Activated T-helper 17 cell treated with anti-CD3 and anti-CD28 coated beads, Interleukin-2, amount 50 U/mL, for 72 hours (primary cell): ENCODE data around the gene TMEM175. TPM values are rescaled to one million over a fixed set of nuclear protein-coding genes. Genes with fewer than 3 reads are reported as not detected.
"Not testable (repeated sequence)": the region's sequence is repeated elsewhere in the genome, so short reads cannot be mapped to it uniquely, and the experiment has no call there.

ENCODE experiments used
- ATAC-seq: fragments of 150-1000 bp; cut with Tn5 transposase; replicated peaks from 2 replicates; pipeline ENCODE4 v1.10.0; 2021; ENCODE audit warnings: mild to moderate bottlenecking, moderate library complexity
- H3K27ac Mint-ChIP-seq: one replicate; pipeline ENCODE4 v1.8.0; 2022; ENCODE audit warnings: mixed read lengths
- H3K27me3 Mint-ChIP-seq: one replicate; pipeline ENCODE4 v1.8.0; 2022; ENCODE audit warnings: mixed read lengths
- H3K36me3 Mint-ChIP-seq: one replicate; pipeline ENCODE4 v1.8.0; 2022; ENCODE audit warnings: low read depth, mild to moderate bottlenecking, mixed read lengths
- H3K4me1 Mint-ChIP-seq: one replicate; pipeline ENCODE4 v1.8.0; 2022; ENCODE audit warnings: mixed read lengths
- H3K4me3 Mint-ChIP-seq: one replicate; pipeline ENCODE4 v1.8.0; 2022; ENCODE audit warnings: mild to moderate bottlenecking, mixed read lengths
- H3K9me3 Mint-ChIP-seq: one replicate; pipeline ENCODE4 v1.8.0; 2022; ENCODE audit warnings: mixed read lengths
- total RNA-seq, 2 donors: library from RNA; stranded (reverse); gene quantifications; one replicate each; pipeline ENCODE4 v1.2.3, GENCODE V29; 2022

TMEM175 gene
- total RNA-seq, 2 donors from 2014 or later: 6.5 to 10.0 TPM

DNA sequence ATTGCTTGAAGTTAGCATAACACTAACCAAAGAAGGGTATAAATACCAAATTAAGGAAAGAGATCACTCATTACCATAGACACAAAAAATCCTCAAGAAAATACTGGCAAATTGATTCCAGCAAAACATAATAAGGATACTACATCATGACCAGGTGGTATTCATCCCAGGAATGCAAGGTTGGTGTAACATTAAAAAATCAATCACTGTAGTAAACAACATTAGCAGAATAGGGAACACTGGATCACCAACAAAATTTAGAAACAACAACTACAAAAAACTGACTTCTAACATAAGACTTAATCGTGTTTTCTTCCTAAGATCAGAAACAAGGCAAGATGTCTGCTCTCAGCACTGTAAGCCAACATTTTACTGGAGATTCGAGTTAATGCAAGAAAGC, 14.3 kb upstream of the TMEM175 start:
- H3K4me1 Mint-ChIP-seq: peaks cover 45% of the 10 kb centered on the region
- H3K27ac Mint-ChIP-seq: peak overlapping the region; percentile 41

DNA sequence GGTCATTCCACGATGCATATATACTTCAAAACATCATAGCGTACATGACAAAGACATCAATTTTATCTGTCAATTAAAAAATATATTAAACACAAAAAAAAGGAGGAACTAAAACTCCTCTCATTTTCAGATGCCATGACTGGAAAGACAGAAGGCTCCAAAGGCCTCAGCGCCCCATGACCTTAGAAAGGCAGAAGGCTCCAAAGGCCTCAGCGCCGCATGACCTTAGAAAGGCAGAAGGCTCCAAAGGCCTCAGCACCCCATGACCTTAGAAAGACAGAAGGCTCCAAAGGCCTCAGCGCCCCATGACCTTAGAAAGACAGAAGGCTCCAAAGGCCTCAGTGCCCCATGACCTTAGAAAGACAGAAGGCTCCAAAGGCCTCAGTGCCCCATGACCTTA, 13.7 kb upstream of the TMEM175 start:
- Mint-ChIP-seq H3K4me1 (peaks cover 46% of the 10 kb centered on the region), H3K36me3 (peaks cover 24% of the 10 kb centered on the region), H3K27ac (peak overlapping the region; percentile 41)
- not testable (repeated sequence) for ATAC-seq, H3K4me3 Mint-ChIP-seq, H3K9me3 Mint-ChIP-seq, H3K27me3 Mint-ChIP-seq

More for the DNA sequence above, 14.3 kb upstream of the TMEM175 start:
- ATAC-seq: no peak
- H3K36me3 Mint-ChIP-seq: peaks cover 24% of the 10 kb centered on the region
- peaks cover 4% of the 10 kb centered on the region for H3K9me3 Mint-ChIP-seq
- no peaks in the 10 kb centered on the region for H3K27me3 Mint-ChIP-seq
- H3K4me3 Mint-ChIP-seq: no peak overlapping the region

DNA sequence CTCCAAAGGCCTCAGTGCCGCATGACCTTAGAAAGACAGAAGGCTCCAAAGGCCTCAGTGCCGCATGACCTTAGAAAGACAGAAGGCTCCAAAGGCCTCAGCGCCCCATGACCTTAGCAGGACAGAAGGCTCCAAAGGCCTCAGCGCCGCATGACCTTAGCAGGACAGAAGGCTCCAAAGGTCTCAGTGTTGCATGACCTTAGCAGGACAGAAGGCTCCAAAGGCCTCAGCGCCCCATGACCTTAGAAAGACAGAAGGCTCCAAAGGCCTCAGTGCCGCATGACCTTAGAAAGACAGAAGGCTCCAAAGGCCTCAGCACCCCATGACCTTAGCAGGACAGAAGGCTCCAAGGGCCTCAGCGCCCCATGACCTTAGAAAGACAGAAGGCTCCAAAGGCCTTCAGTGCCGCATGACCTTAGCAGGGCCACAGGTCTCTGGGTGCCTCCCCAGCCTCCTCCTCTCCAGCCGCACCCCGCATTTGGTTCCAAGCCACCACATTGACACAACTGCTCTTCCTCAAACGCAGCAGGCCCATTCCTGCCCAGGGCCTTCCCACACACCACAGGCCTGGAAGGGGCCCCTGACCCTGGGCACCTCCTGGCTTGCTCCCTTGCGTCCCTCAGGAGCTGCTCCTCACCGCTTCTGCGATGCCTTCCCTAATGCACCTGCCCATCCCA, 13.1 kb upstream of the TMEM175 start:
- H3K27me3 Mint-ChIP-seq, H3K9me3 Mint-ChIP-seq, ATAC-seq, H3K4me3 Mint-ChIP-seq: not testable (repeated sequence)
- peaks cover 48% of the 10 kb centered on the region for H3K4me1 Mint-ChIP-seq
- peaks cover 24% of the 10 kb centered on the region for H3K36me3 Mint-ChIP-seq
- peak overlapping the region; percentile 11 for H3K27ac Mint-ChIP-seq

DNA sequence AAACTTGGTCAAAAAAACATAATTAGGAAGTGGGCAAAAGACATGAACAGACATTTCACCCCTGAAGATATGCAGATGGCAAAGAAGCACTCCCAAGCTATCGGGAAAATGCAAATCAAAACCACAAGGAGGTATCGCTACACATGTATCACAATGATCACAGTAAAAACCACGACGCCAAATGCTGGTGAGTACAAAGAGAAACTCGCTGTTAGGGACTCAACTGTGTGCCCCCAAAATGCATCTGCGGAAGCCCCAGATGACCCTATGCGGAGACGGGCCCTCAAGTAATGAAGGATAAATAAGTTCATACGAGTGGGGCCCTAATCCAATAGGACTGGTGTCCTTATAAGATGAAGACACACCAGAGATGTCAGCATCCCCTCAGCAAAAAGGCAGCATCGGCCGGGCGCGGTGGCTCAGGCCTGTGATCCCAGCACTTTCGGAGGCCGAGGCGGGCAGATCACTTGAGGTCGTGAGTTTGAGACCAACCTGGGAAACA, 10.4 kb upstream of the TMEM175 start:
- peaks cover 4% of the 10 kb centered on the region for H3K9me3 Mint-ChIP-seq
- peak overlapping the region; percentile 91 for H3K27ac Mint-ChIP-seq
- peak overlapping the region; percentile 74 for H3K4me3 Mint-ChIP-seq
- H3K36me3 Mint-ChIP-seq: peaks cover 29% of the 10 kb centered on the region
- peak; percentile 83 for ATAC-seq
- H3K4me1 Mint-ChIP-seq: peaks cover 52% of the 10 kb centered on the region
- H3K27me3 Mint-ChIP-seq: no peaks in the 10 kb centered on the region

GRCh38 chr4:924107-925096, 7.9 kb upstream of the TMEM175 start:
- Mint-ChIP-seq H3K4me3 (peak overlapping the region; percentile 72), H3K27ac (peak overlapping the region; percentile 91), H3K27me3 (no peaks in the 10 kb centered on the region), H3K4me1 (peaks cover 46% of the 10 kb centered on the region), H3K9me3 (no peaks in the 10 kb centered on the region), H3K36me3 (peaks cover 32% of the 10 kb centered on the region)
- ATAC-seq: peak; percentile 71

GRCh38 chr4:925171-925570, 7.1 kb upstream of the TMEM175 start:
- H3K4me3 Mint-ChIP-seq: peak overlapping the region; percentile 72
- peaks cover 32% of the 10 kb centered on the region for H3K36me3 Mint-ChIP-seq
- peak overlapping the region; percentile 91 for H3K27ac Mint-ChIP-seq
- no peaks in the 10 kb centered on the region for H3K27me3 Mint-ChIP-seq
- ATAC-seq: no peak
- H3K4me1 Mint-ChIP-seq: peaks cover 45% of the 10 kb centered on the region
- no peaks in the 10 kb centered on the region for H3K9me3 Mint-ChIP-seq

DNA sequence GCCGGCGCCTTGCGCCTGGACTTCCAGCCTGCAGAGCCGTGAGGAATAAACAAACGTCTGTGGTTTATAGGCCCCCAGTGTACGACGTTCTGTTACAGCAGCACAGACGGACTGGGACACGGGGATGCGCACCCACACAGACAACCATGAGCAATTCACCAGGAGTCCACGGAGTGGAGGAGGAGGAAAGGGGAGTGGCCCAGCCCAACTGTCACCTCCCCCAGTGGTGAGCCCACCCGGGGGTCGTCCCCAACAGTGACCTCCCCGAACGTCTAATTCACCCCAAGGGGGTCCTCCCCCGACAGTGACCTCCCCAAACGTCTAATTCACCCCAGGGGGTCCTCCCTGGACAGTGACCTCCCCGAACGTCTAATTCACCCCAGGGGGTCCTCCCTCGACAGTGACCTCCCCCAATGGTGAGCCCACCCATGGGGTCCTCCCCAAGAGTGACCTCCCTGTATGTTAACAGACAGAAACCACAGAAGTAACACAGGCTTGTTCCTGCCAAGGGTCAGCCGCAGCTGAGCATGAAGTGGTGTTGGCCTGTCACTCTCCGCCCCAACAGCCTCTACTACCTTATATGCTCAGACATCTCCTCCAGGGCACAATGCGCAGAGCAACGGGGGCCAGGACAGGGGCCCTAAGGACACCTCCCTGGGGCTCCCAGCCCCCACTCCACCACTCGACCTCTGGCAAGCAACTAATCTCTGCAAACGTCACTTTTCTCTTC, 6.3 kb upstream of the TMEM175 start:
- H3K4me1 Mint-ChIP-seq: peaks cover 53% of the 10 kb centered on the region
- H3K27ac Mint-ChIP-seq: peak overlapping the region; percentile 91
- no peak for ATAC-seq
- peaks cover 34% of the 10 kb centered on the region for H3K36me3 Mint-ChIP-seq
- no peaks in the 10 kb centered on the region for H3K9me3 Mint-ChIP-seq
- no peaks in the 10 kb centered on the region for H3K27me3 Mint-ChIP-seq
- peak overlapping the region; percentile 72 for H3K4me3 Mint-ChIP-seq

DNA sequence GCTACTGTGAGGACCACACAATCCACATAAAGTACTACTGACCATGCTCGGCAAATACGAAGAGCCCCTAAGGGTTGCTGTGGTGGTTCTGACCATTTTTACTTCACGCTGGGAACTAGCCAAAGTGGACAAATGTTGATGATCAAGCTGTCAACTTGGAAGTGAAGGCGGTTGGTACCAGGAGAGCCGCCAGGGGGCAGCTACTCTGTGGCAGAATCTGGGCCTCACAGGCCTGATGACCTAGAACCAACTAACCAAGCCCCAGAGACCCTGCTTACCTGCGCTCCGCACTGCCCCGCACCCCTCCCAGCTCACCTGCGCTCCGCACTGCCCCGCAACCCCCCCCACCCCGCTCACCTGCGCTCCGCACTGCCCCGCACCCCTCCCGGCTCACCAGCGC, 5.7 kb upstream of the TMEM175 start:
- peaks cover 34% of the 10 kb centered on the region for H3K36me3 Mint-ChIP-seq
- peak overlapping the region; percentile 72 for H3K4me3 Mint-ChIP-seq
- ATAC-seq: no peak
- H3K9me3 Mint-ChIP-seq: no peaks in the 10 kb centered on the region
- H3K4me1 Mint-ChIP-seq: peaks cover 52% of the 10 kb centered on the region
- H3K27me3 Mint-ChIP-seq: no peaks in the 10 kb centered on the region
- peak overlapping the region; percentile 91 for H3K27ac Mint-ChIP-seq

GRCh38 chr4:927566-927965, 4.7 kb upstream of the TMEM175 start:
- not testable (repeated sequence) for H3K27ac Mint-ChIP-seq, H3K4me3 Mint-ChIP-seq, ATAC-seq, H3K27me3 Mint-ChIP-seq, H3K9me3 Mint-ChIP-seq
- Mint-ChIP-seq H3K4me1 (peaks cover 45% of the 10 kb centered on the region), H3K36me3 (peaks cover 33% of the 10 kb centered on the region)

DNA sequence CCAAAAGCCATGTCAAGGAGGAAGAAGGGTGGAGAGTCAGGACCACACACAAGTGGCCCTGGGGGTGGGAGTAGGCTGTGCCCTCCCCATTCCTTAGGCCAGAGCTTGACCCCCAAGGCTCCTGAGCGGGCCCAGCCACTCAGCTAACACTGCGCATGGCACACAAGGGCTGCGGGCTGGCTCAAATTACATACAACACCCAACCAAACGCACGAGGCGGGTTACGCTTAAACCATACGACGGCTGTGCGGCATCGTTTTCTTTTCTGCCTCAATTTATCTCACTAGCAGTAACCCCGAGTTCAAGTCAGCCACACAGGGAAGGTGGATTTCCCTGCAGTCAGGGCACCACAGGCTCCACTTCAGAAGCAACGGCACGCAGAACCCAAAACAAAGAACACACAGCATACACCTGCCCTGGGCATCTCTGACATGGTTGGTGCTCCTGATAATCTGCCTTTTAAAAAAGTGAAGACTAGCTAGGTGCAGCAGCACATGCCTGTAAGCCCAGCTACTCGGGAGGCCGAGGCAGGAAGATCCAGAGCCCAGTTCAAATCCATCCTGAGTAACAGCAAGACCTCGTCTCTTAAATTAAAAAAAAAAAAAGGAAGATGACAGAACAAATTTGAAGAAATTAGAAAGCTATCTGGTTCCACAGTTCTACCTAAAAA, 3.0 kb upstream of the TMEM175 start:
- ATAC-seq: no peak
- Mint-ChIP-seq H3K36me3 (peaks cover 30% of the 10 kb centered on the region), H3K27ac (peak overlapping the region; percentile 43), H3K4me1 (peaks cover 37% of the 10 kb centered on the region), H3K4me3 (peak overlapping the region; percentile 21), H3K9me3 (no peaks in the 10 kb centered on the region), H3K27me3 (no peaks in the 10 kb centered on the region)

GRCh38 chr4:930028-930551, 2.2 kb upstream of the TMEM175 start:
- Mint-ChIP-seq H3K4me1 (peaks cover 29% of the 10 kb centered on the region), H3K4me3 (peak overlapping the region; percentile 94), H3K27ac (peak overlapping the region; percentile 89), H3K9me3 (no peaks in the 10 kb centered on the region), H3K27me3 (no peaks in the 10 kb centered on the region), H3K36me3 (peaks cover 30% of the 10 kb centered on the region)
- no peak for ATAC-seq

DNA sequence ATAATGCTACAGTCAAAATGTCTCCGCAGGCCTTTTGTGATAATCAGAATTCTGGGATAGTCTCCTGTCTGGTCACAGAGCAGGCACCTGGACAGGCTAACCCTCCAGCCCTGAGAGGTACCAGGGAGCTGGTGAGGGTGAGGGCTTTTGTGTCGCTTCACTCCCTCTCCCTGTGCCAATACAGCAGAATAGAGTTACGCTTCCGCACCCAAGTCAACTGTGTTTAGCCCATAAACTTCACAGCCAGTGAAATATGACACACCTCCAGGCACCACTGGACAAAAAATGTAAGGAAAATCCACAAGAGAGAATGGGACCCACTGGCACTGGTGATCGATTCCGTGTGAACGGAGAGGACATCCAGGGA, 1.4 kb upstream of the TMEM175 start:
- peaks cover 25% of the 10 kb centered on the region for H3K4me1 Mint-ChIP-seq
- peak overlapping the region; percentile 89 for H3K27ac Mint-ChIP-seq
- peaks cover 30% of the 10 kb centered on the region for H3K36me3 Mint-ChIP-seq
- H3K9me3 Mint-ChIP-seq: no peaks in the 10 kb centered on the region
- H3K27me3 Mint-ChIP-seq: no peaks in the 10 kb centered on the region
- no peak for ATAC-seq
- H3K4me3 Mint-ChIP-seq: peak overlapping the region; percentile 94

GRCh38 chr4:931194-931959, 883 bp upstream of the TMEM175 start:
- ATAC-seq: no peak
- Mint-ChIP-seq H3K9me3 (no peaks in the 10 kb centered on the region), H3K27me3 (no peaks in the 10 kb centered on the region), H3K27ac (peak overlapping the region; percentile 89), H3K4me3 (peak overlapping the region; percentile 94), H3K4me1 (peaks cover 20% of the 10 kb centered on the region), H3K36me3 (peaks cover 25% of the 10 kb centered on the region)
